Measurements from ENCODE around the gene POFUT2.
A peak's percentile ranks its signal among the peaks of the same experiment; 100 is the strongest.
"Not testable (repeated sequence)": the region's sequence is repeated elsewhere in the genome, so short reads cannot be mapped to it uniquely, and the experiment has no call there.

POFUT2 gene

GRCh38 chr21:45309987-45310381, 22.3 kb upstream of the POFUT2 start:
- no peak for DNase-seq

GRCh38 chr21:45309069-45309986, 21.6 kb upstream of the POFUT2 start:
- DNase-seq = peak in 1 of 2 experiments; percentile 1

- no peak for DNase-seq
Measured at GRCh38 chr21:45308194-45309068, 20.7 kb upstream of the POFUT2 start.

- DNase-seq = not testable (repeated sequence)
Measured at GRCh38 chr21:45307597-45308158, 20.0 kb upstream of the POFUT2 start.

- DNase-seq = no peak
Measured at GRCh38 chr21:45306832-45307571, 19.3 kb upstream of the POFUT2 start.

- no peak for DNase-seq
Measured at GRCh38 chr21:45306453-45306831, 18.7 kb upstream of the POFUT2 start.

- DNase-seq = no peak
Measured at GRCh38 chr21:45305836-45306235, 18.1 kb upstream of the POFUT2 start.

GRCh38 chr21:45304945-45305344, 17.2 kb upstream of the POFUT2 start:
- DNase-seq = no peak

GRCh38 chr21:45304476-45304830, 16.8 kb upstream of the POFUT2 start:
- DNase-seq = no peak

- DNase-seq = no peak
Measured at GRCh38 chr21:45303751-45304475, 16.2 kb upstream of the POFUT2 start.

GRCh38 chr21:45303091-45303615, 15.5 kb upstream of the POFUT2 start:
- no peak for DNase-seq

- DNase-seq = no peak
Measured at GRCh38 chr21:45302082-45303061, 14.7 kb upstream of the POFUT2 start.

- no peak for DNase-seq
Measured at GRCh38 chr21:45301521-45302081, 13.9 kb upstream of the POFUT2 start.

GRCh38 chr21:45300786-45301520, 13.3 kb upstream of the POFUT2 start:
- no peak for DNase-seq

- DNase-seq = no peak
Measured at GRCh38 chr21:45299864-45300785, 12.4 kb upstream of the POFUT2 start.

GRCh38 chr21:45299026-45299863, 11.6 kb upstream of the POFUT2 start:
- DNase-seq = no peak

- DNase-seq = no peak
Measured at GRCh38 chr21:45297869-45298268, 10.2 kb upstream of the POFUT2 start.
